HG02678 (cell line): Measurements from ENCODE around the gene SLC25A11.

Source experiments
- ATAC-seq: cut with Tn5 transposase; IDR thresholded peaks from one replicate; pipeline ENCODE4 v1.9.1; 2021; ENCODE audit warnings: mild to moderate bottlenecking, moderate library complexity; ENCODE audit not compliant: unreplicated experiment

SLC25A11 gene

DNA sequence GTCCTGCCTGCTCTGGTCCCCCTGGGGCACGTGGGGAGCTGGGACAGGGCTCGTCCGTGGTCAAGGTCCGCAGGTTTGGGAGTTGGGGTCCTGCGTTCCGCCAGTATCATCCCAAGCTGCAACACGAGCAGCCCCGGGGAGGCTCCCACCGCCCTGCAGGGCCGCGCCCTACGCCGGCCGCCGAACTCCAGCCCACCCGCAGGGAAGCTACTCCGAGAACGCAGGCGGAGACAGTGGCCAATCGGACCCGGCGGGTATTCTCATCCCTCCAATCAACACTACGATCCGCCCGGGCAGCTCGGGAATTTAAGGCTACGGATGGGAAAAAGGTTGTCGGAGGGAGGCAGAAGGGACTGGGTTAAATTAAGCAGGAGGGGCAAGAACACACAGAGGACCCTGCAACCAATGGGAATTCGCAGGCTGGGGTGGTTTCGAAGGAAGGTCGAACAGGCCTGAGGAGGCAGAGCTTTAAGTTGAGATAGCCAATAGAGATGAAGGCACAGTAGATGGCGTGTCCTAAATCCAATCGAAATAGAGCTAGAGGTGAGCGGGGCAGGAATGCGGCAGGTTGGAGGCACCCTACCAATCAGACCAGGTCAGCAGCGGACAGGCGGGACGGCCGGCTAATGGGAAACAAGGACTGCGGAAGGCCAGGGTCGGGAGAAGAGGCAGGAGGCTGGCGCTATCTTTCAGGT is 27.1 kb upstream of the SLC25A11 start:
- peak; percentile 84 for ATAC-seq

DNA sequence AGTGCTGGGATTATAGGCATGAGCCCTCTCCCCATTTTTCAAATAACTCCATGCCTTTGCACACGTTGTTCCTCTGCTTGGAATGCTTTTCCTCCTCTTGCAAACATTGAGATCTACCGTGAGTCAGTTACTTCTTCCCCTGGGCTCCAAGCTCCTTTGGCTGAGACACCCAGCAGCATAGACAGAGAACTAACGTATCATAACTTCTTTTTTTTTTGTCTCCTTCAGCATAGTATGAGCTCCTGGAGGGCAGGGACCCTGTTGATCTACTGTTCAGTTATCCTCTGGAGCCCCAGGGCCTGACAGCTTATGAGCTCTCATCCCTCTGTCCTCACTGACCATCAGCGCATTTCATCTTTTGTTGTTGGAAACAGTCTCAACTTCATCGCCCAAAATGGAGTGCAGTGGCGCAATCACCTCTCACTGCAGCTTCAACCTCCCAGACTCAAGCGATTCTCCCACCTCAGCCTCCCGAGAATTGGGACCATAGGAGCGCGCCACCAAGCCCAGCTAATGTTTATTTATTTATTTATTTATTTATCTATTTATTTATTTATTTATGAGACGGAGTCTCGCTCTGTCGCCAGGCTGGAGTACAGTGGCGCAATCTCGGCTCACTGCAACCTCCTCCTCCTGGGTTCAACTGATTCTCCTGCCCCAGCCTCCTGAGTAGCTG is 25.6 kb upstream of the SLC25A11 start:
- ATAC-seq: no peak

DNA sequence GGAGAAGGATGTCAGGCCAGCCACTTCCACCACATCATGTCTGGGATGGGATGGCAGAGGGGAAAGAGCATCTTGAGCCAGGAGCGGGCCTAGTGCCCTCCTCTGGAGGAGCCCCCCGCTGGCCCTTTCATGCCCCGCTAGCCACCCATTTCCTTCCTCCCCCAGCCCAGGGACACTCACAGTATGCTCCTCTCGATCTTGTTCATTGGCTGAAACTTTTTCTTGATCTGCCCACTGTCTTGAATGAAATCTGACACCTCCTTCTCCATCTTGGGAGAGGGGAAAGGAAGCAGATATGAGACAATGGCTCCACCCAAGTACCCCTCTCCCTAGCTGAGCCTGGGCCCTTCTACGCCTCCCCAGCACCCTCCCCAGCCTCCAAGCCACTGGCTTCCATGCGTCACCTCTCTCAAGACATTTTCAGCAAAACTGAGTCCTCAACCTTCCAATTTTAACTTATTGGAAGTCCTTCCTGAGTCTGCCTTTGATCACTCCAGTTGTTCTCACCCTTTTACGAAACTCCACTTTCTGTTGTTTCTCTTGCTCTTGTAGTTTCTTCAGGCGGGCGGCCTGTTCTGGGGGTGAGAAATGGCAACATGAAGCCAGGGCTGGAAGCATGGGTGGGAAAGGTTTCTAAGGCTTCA is 20.6 kb upstream of the SLC25A11 start:
- ATAC-seq: no peak

DNA sequence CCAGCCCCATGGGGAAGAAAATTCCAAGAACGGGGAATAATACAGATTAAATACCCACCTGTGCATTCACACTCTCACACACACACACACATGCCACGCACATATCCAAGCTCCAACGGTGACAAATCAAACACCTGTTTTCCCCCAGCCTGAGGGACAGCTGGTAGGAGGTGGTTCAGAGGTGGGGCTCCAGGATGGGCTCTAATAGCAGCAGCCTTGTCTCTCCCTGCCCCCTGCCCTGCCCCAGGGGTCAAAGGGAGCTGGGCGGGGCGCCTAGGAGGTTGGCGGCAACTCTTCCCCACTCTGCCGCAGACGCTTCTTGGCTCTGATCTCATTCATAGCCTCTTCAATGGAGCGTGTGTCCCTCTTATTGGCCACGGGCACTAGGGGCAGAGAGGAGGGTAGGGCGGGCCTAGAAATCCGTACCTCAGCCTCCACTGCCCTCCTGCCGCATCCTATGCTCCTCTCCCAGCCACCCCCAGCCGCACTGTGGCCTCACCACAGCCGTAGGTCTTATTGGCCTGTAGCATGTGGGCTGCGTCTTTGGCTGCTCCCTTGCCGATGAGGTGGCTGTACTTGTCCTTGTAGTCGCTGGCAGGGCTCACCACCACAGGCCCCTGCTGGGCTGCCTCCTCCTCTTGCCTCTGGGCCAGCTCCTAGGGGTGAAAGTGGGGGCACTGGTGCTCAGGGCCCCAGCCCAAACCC is 19.6 kb upstream of the SLC25A11 start:
- ATAC-seq: no peak

DNA sequence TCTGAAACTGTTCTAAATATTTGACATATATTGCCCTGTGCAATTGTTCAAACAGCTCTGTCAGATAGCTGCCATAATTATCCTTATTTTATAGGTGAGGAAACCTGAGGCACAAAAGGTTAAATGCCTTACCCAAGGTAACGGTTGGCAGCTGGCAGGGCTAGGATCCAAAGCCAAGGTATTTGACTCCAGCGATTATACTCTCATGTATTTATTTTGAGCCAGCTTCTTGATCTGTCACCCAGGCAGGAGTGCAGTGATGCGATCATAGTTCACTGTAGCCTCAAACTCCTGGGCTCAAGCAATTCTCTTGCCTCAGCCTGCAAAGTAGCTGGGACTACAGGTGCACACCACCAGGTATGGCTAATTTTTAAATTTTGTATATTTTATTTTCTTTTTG is 18.3 kb upstream of the SLC25A11 start:
- ATAC-seq: no peak

DNA sequence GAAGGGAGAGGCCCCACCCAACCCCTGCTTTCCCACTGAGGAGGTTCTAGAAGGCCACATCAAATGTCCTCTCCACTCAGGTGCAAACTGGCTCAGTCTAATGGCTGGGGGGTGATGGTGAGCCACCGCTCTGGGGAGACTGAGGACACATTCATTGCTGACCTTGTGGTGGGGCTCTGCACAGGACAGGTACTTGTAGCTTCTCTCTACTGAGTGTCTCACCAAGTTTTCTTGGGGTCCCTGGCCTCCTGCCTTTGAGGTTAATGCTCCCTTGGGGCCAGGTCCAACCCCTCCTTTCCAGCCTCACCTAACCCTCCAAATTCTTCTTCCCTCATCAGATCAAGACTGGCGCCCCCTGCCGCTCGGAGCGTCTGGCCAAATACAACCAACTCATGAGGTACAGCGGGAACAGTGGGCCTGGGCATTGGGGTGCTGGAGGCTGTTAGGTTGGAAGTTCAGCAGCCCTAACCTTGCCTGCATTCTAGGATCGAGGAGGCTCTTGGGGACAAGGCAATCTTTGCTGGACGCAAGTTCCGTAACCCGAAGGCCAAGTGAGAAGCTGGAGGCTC is 16.7 kb upstream of the SLC25A11 start:
- ATAC-seq: no peak

DNA sequence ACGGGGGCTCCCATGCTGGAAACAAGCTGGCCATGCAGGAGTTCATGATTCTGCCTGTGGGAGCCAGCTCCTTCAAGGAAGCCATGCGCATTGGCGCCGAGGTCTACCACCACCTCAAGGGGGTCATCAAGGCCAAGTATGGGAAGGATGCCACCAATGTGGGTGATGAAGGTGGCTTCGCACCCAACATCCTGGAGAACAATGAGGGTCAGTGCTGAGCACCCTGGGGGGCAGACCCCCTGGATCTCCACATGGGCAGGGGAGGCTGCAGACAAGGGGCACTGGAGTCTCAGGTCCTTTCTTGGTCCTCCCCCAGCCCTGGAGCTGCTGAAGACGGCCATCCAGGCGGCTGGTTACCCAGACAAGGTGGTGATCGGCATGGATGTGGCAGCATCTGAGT is 15.2 kb upstream of the SLC25A11 start:
- ATAC-seq: no peak

DNA sequence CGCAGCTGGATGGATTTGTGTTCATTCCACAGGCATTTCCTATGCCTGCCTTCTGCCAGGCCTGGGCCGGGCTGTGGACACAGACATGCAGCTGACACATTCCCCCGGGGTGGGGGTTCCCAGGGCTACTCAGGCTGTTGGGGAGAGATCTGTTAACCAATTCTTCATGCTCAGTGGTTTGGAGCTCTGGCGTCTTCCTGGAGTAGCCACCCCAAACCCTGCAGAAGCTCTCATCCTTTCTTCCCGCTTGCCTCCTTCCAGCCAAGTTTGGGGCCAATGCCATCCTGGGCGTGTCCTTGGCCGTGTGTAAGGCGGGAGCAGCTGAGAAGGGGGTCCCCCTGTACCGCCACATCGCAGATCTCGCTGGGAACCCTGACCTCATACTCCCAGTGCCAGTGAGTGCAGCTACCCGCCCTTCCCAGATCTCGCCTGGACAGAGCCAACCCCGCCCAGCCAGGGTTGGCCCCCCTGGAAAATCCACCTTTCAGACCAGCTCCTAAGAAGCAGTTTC is 13.7 kb upstream of the SLC25A11 start:
- ATAC-seq: no peak

DNA sequence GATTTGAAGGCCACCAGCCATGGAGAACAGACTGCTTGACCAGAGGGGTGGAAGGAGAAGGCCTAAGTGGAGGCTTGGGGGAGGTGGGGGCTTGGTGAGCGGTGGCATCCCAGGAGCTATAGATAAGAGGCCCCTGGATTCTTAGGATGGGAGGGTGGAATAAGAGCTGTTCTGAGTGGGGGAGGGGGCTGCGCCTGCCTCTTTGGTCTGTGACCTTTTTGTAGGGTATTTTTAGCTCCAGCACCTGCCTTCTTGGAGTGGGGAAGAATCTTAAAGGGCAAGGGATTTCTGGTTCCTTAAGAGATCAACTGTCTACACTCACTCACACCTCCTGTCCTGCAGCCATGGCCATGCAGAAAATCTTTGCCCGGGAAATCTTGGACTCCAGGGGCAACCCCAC is 11.6 kb upstream of the SLC25A11 start:
- ATAC-seq: no peak

DNA sequence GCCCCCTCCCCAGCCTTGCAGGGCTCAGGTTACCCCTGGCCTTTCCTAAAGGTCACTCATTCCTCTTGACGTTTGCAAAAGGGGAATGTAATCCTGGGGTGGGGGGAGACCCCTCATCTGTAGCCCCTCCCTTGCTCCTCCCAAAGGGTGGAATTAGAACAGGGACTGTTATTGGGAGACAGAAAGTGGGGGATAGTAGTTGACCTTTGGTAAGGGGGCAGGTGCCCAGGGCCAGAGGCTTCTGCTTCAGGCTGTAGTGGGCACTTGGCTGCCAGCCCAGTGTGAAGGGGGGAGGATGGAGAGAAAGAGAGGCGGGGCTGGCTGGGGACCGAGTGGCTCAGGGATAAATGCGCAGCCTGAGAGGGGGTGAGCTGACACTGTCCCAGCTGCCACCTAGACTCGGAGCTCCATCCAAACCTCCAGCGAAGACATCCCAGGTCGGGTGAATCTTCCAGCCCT is 10.9 kb upstream of the SLC25A11 start, which contains the start of gene ENO3:
TSS of gene ENO3 (plus strand) at position 374 of the 459 bp plus-strand sequence. CDS start 711 bp downstream, outside the sequence.
- no peak for ATAC-seq

DNA sequence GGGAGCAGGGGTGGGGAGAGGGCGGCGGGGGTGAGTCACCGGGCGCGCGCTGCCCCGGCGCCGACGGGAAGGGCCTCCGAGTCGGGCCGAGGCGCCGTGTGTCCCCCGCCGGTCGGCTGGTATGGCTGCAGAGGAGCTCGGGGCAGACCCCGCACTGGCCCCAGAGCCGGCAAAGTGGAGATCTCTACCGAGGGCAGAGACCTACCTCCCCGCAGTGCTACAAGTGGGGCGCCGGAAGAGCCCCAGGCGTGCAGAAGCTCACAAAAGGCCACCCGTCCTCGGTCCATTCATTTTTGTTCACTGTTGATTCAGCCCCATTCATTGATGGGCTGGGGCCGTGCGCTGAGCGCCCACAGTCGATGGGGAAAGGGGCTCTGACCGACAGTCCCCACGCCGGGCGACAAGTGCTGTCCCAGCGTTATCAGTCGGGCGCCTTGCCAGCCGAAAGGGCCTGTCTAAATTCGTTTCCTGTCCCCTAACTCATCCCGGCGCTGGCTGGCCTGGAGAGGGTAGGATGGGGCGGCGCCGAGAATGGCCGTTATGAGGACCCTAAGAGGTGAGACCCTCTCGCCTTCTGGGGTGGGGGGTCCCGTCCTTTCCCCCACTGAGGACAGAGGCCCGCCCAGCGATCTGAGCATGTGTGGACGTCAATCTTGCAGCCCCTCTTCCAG is 10.4 kb upstream of the SLC25A11 start:
- ATAC-seq: no peak

DNA sequence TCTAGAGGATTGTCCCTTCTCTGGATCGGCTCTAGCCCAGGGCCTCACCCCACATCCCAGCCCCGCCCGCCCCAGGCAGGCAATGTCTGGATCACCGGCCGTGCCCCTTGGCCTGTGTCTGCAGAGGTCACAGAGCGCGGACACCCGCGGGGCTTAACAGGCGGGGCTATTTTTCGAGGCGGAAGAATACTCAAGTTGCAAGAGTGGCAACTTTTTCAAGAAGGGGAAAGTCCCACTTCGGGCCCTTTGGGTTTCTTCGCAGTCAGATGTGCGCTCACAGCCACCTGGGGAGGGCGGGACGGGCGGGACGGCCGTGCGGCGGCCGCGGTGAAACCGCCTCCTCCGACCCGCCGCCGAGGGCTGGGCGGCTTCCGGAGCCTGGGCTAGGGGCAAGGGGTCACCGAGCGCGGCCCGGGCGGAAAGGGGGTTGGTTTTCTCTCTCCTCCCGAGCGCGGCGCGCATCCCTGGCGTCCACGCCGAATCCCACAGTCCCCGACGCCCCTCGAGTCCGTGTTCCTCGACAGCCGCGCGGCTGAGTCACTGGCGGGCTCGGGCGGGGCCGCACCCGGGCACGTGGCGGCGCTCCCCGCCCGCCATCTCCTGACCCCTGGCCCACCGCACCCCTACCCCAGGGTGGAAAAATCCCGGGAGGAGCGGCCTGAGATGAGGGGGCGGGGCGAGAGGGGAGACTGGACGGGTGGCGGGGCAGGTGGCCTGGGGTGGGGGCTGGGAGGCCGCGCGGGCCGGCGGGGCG is 9.7 kb upstream of the SLC25A11 start:
- peak; percentile 37 for ATAC-seq

DNA sequence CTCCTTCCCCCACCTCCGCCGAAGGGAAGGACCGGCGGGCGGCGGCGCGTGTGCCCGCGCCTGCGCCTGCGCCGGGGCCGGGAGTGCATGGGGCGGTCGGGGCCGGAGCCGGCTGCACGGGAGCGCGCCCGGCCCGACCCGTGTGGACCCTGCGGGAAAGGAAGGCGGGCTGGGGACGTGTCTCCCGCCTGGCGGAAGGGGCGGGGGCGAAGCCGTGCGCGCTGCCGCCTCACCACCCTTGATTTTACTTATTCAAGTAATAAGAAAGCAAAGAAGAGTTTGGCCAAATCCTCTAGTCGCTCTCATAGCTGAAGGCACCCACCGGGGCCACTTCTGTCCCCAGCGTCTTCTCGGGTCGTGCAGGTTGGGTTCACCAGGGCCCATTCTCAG is 9.1 kb upstream of the SLC25A11 start:
- peak; percentile 39 for ATAC-seq

DNA sequence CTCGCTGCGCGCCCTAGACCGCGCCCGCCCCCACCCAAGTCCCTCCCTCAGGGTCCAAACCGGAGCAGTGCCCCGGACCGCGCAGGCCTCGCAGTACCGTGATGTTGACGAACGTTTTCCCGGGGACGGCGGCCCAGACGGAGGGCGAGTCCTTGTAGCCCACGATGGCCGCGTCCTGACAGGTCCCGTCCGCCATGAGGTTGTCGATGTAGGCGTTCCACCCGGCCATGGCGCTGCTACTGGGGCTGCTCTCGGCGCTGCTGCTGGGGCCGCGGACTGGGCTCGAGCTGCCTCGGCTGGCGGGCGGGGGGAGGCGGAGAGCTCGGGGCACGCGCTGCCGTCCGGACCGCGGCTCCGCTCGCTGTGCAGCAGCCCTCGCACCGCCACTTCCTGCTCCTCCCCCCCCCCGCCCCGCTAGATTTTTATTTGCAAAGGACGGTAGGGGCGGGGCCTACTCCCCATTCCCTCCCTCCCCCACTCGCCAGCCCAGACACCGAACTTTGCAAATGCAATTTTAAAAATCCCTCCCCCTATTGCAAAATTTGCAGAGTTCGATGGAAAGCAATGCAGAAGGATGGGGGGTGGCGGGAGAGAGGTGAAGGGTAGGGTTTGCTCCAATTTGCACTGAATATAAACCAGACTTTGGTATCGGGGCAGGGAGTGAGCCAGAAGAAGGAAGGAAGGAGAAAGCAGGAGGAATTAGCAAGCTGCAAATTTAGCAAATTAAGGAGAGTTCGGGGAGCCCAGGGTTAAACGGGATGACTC is 8.5 kb upstream of the SLC25A11 start, which contains the start of gene PFN1:
TSS of gene PFN1 (minus strand) at position 365 of the 765 bp plus-strand sequence. CDS start at position 229, 136 bp downstream.
- peak; percentile 25 for ATAC-seq

DNA sequence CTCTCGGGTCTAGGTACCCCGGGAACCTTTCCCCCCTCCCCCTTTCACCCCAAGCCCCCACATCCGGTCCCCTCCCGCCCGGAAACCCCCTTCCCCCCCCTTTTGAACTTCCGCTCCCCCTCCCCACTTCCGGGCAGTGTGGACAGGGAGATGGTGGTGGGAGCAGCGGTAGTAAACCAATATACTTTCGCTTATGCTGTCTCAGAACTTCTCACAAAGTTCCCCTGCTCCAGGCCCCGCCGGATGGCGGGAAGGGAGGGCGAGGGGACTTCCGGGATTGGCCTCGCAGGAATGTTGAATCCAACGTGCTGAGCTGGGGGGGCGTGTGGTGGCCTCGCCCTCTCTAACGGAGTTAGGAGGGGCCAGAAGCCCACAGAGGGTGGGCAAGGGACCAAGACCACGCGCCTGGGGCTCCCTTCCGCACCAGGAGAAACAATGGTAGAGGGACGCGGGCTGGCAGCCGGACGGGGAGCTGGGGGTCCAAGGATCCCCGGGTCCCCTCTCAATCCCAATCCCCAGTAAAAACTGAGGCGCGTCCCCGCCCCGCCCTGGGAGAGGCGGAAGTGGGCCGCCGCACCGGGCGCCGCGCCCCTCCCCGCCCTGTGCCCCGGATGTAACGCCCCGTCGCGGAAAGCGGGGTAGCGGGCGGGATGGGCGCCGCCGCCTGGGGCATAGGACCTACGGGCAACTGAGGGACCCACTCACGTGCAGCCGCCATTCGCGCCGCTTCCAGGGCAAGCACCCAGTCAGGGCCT is 7.7 kb upstream of the SLC25A11 start:
- no peak for ATAC-seq

DNA sequence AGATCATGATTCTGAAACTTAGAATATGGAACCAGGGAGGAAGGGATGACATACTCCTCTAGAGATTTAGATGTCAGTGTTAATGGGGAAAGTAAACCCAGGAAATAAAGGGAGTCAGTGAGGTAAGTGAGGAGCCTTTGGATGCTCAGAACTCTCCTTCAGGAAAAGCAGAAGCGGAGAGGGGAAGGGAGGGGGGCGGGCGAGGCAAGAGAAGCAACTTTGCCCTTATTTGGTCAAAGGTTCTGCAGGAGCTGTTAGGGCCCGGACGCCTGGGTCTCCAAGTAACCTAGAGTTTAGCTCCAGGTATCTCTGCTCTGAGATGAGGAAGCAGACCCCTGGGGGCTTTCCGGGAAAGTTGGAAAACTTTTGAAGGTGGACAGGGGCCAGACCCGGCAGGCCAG is 7.2 kb upstream of the SLC25A11 start:
- no peak for ATAC-seq

DNA sequence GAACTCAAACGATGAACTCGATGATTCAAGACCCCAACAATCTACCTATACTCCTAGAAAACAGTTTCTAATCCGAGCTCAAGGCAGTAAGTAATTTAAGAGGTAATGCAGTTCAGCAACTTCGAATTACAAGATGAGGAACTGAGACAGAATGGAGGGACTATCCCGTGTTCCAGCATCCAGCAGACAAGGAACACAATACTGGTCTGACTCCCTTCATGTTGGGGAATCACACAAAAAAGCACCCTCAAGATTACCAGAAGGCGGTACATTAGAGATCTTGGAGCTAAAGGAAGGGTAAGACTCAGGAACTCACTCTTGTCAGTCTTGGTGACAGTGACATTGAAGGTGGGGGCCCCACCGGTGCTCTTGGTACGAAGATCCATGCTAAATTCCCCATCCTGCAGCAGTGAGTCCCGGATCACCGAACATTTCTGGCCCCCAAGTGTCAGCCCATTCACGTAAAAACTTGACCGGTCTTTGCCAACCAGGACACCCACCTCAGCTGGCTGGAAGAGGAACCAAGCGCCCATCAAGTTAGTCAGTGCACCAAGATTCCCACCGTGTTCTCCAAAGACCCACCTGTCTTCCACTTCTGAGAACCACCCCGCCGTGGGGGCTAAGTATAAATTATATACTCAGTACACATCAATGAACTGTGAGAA is 6.6 kb upstream of the SLC25A11 start:
- ATAC-seq: no peak

DNA sequence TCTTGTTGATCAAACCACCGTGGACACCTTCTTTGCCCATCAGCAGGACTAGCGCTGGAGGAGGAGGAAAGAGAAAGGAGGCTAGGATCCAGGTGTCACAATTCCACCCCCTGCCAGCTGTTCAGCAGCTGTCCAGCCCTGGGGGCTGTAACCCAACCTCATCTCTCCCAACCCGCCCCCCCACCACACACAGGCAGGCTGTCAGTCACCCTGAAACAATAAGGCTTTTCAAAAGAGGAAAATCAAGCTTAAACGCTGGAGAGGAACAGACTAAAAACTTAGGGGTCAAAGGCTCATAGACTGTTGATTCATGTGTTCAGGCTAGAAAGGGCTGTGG is 6.1 kb upstream of the SLC25A11 start:
- ATAC-seq: no peak
